HepG2 (cell line): ENCODE results near the gene CCDC57. TPM values are rescaled to one million over a fixed set of nuclear protein-coding genes. Genes with fewer than 3 reads are reported as not detected.

Experiments used
- BORCS8-MEF2B ChIP-seq: sonication (generic); formaldehyde crosslinking; IDR thresholded peaks from 2 replicates; pipeline ENCODE4 v1.8.0; 2022; ENCODE audit warnings: mild to moderate bottlenecking, missing genetic modification reagents
- DNMT3B ChIP-seq: conservative IDR thresholded peaks from 2 replicates; pipeline ENCODE4 v1.6.1; 2016; ENCODE audit warnings: missing biosample characterization, control low read depth
- FOXK1 ChIP-seq: sonication (generic); formaldehyde crosslinking; IDR thresholded peaks from 2 replicates; pipeline ENCODE4 v1.4.0; 2020; ENCODE audit warnings: low read depth, missing genetic modification reagents, borderline replicate concordance
- HMG20B ChIP-seq: conservative IDR thresholded peaks from 2 replicates; pipeline ENCODE4 v1.6.1; 2016; ENCODE audit warnings: missing genetic modification reagents, missing compliant biosample characterization
- KAT8 ChIP-seq: IDR thresholded peaks from 2 replicates; pipeline ENCODE4 v1.6.1; 2016; ENCODE audit warnings: missing genetic modification reagents, missing compliant biosample characterization
- KDM2A ChIP-seq: sonication (generic); formaldehyde crosslinking; IDR thresholded peaks from 2 replicates; pipeline ENCODE4 v1.4.0; 2020; ENCODE audit warnings: low read depth, missing genetic modification reagents, borderline replicate concordance
- KDM5A ChIP-seq: fragments of 200-600 bp; sonication (generic); IDR thresholded peaks from 2 replicates; pipeline ENCODE4 v1.7.0; 2018; ENCODE audit warnings: antibody characterized with exemption, mild to moderate bottlenecking, low read length, borderline replicate concordance
- KLF12 ChIP-seq: sonication (generic); formaldehyde crosslinking; IDR thresholded peaks from 2 replicates; pipeline ENCODE4 v1.4.0; 2020; ENCODE audit warnings: missing genetic modification reagents, borderline replicate concordance
- MAZ ChIP-seq, 2 experiments: sonication (generic) in 1 of 2; formaldehyde crosslinking in 1 of 2; IDR thresholded peaks; 2 replicates each; pipeline versions ENCODE4 v1.5.0 to v1.6.1; 2012 to 2020; ENCODE audit warnings: low read depth in 2 of 2, mild to moderate bottlenecking in 2 of 2, borderline replicate concordance in 1 of 2, improper control_type of control experiment in 1 of 2, low read length in 1 of 2, missing genetic modification reagents in 1 of 2, moderate library complexity in 1 of 2
- MBD4 ChIP-seq: IDR thresholded peaks from 2 replicates; pipeline ENCODE4 v1.6.1; 2012; ENCODE audit warnings: low read length, inconsistent platforms, borderline replicate concordance
- MNT ChIP-seq: fragments of 450-650 bp; IDR thresholded peaks from 2 replicates; pipeline ENCODE4 v1.6.1; 2016
- MXD3 ChIP-seq: IDR thresholded peaks from 2 replicates; pipeline ENCODE4 v1.6.1; 2016; ENCODE audit warnings: mild to moderate bottlenecking, missing biosample characterization, missing genetic modification reagents
- PBX2 ChIP-seq: IDR thresholded peaks from 2 replicates; pipeline ENCODE4 v1.6.1; 2016; ENCODE audit warnings: control low read depth
- POLR2G ChIP-seq: fragments of 200-400 bp; formaldehyde crosslinking; IDR thresholded peaks from 2 replicates; pipeline ENCODE4 v1.6.1; 2018; ENCODE audit warnings: mild to moderate bottlenecking, low read depth, low read length, moderate library complexity
- RAD21 ChIP-seq: fragments of 450-650 bp; formaldehyde crosslinking; IDR thresholded peaks from 2 replicates; pipeline ENCODE4 v1.5.0; 2020; ENCODE audit warnings: mild to moderate bottlenecking
- RBFOX2 ChIP-seq: fragments of 200-400 bp; formaldehyde crosslinking; IDR thresholded peaks from 2 replicates; pipeline ENCODE4 v1.6.1; 2017; ENCODE audit warnings: low read depth, mild to moderate bottlenecking, low read length
- RFXANK ChIP-seq: IDR thresholded peaks from 2 replicates; pipeline ENCODE4 v1.6.1; 2016
- SP5 ChIP-seq: IDR thresholded peaks from 2 replicates; pipeline ENCODE4 v1.6.1; 2016; ENCODE audit warnings: low read depth, borderline replicate concordance
- TEAD2 ChIP-seq: sonication (generic); formaldehyde crosslinking; IDR thresholded peaks from 2 replicates; pipeline ENCODE4 v1.9.0; 2021; ENCODE audit warnings: missing genetic modification reagents
- ZFP82 ChIP-seq: sonication (generic); formaldehyde crosslinking; IDR thresholded peaks from 2 replicates; pipeline ENCODE4 v1.5.1; 2020; ENCODE audit warnings: mild to moderate bottlenecking, missing genetic modification reagents, borderline replicate concordance
- ZKSCAN8 ChIP-seq: IDR thresholded peaks from 2 replicates; pipeline ENCODE4 v1.6.1; 2016; ENCODE audit warnings: borderline replicate concordance, missing genetic modification reagents, missing compliant biosample characterization
- ZNF446 ChIP-seq: sonication (generic); formaldehyde crosslinking; IDR thresholded peaks from 2 replicates; pipeline ENCODE4 v1.5.0; 2020; ENCODE audit warnings: mild to moderate bottlenecking, missing genetic modification reagents
- ZNF589 ChIP-seq: sonication (generic); formaldehyde crosslinking; conservative IDR thresholded peaks from 2 replicates; pipeline ENCODE4 v1.8.0; 2022; ENCODE audit warnings: mild to moderate bottlenecking, moderate library complexity, missing genetic modification reagents
- ZNF639 ChIP-seq: conservative IDR thresholded peaks from 2 replicates; pipeline ENCODE4 v1.6.1; 2018; ENCODE audit warnings: missing genetic modification reagents
- ZNF674 ChIP-seq: sonication (generic); formaldehyde crosslinking; IDR thresholded peaks from 2 replicates; pipeline ENCODE4 v1.5.0; 2020; ENCODE audit warnings: low read depth, mild to moderate bottlenecking, missing genetic modification reagents
- ZNF792 ChIP-seq: IDR thresholded peaks from 2 replicates; pipeline ENCODE4 v1.6.1; 2016
- polyA plus RNA-seq, 8 experiments: library from polyadenylated mRNA; depleted of rRNA in 3 of 8; stranded (reverse) in 7 of 8; unstranded in 1 of 8; fragments of >200 nt; fragmentation: Illumina TruSeq in 4 of 8; extraction: Trizol in 4 of 8; gene quantifications; 2 replicates each; pipeline versions ENCODE4 v1.2.1 to v1.2.3, GENCODE V29; 2011 to 2016; ENCODE audit warnings: low read depth in 4 of 8, missing spikeins in 1 of 8, mixed read lengths in 1 of 8; ENCODE audit not compliant: insufficient read depth in 1 of 8
- total RNA-seq, 5 experiments: library from RNA; depleted of rRNA; stranded (reverse); fragments of >200 nt; fragmentation: Illumina TruSeq; extraction: Trizol; gene quantifications; 2 replicates each; pipeline ENCODE4 v1.2.3, GENCODE V29; 2016; ENCODE audit warnings: low read depth in 1 of 5

CCDC57 gene
- total and polyA plus RNA-seq, 2 of the 13 experiments (the other 11 are each of a cell fraction or from before 2014, with no cell fraction given), result 59.3 to 59.9 TPM

GRCh38 chr17:82051776-82052637, 160.6 kb downstream of the CCDC57 start, which contains the start of the genes GPS1 and RFNG (continued):
- TF ChIP-seq MXD3, result peak; percentile 71
- no peak for TF ChIP-seq ZKSCAN8 (CRISPR knock-in tag)
- peak; percentile 62 for TF ChIP-seq KDM5A
- no peak for TF ChIP-seq PBX2 (CRISPR knock-in tag)
- peak; percentile 59; the same call in 1 of the 2 replicates for TF ChIP-seq RBFOX2
- no peak for TF ChIP-seq ZNF792
- TF ChIP-seq HMG20B, result no peak
- TF ChIP-seq MBD4, result no peak
- peak; percentile 47 for TF ChIP-seq SP5
- peak; percentile 69 for TF ChIP-seq KAT8 (CRISPR knock-in tag)
- no peak for TF ChIP-seq MNT
- peak; percentile 84 for TF ChIP-seq MAZ (IDR thresholded peaks at IDR 0.05; ENCODE audit: borderline replicate concordance, low read depth, low read length)
- peak; percentile 82 for TF ChIP-seq MAZ (CRISPR knock-in tag; IDR thresholded peaks at IDR 0.05; ENCODE audit: low read depth)
- peak; percentile 57; the same call in 1 of the 2 replicates for TF ChIP-seq ZNF639
- TF ChIP-seq TEAD2, result no peak
- TF ChIP-seq ZNF674 (CRISPR knock-in tag), result no peak
- 0 out of 2 replicates have a peak, but pooled peaks have one; percentile 38 for TF ChIP-seq RFXANK
- peak; percentile 54; the same call in 1 of the 2 replicates for TF ChIP-seq RAD21 (CRISPR knock-in tag)
- peak; percentile 3; the same call in 1 of the 2 replicates for TF ChIP-seq BORCS8-MEF2B
- TF ChIP-seq ZNF589 (CRISPR knock-in tag), result peak; percentile 62; the same call in 1 of the 2 replicates
- TF ChIP-seq KLF12 (CRISPR knock-in tag), result peak; percentile 78; the same call in 1 of the 2 replicates
- peak; percentile 41; the same call in 1 of the 2 replicates for TF ChIP-seq FOXK1 (CRISPR knock-in tag)
- peak; percentile 37; the same call in 1 of the 2 replicates for TF ChIP-seq ZFP82 (CRISPR knock-in tag)
- TF ChIP-seq ZNF446 (CRISPR knock-in tag), result 0 out of 2 replicates have a peak, but pooled peaks have one; percentile 23
- TF ChIP-seq DNMT3B (CRISPR knock-in tag), result no peak
- peak; percentile 60; the same call in 1 of the 2 replicates for TF ChIP-seq KDM2A (CRISPR knock-in tag)
- TF ChIP-seq POLR2G, result peak; percentile 29; the same call in 1 of the 2 replicates
